D721Med (cell line): ENCODE results near the gene STK4.

ENCODE experiments used
- DNase-seq: peaks from one replicate; pipeline ENCODE4 v3.0.0; 2011; ENCODE audit warnings: low spot score; ENCODE audit not compliant: insufficient read length
- FAIRE-seq: peaks from 2 replicates; lab custom pipeline; 2011; peaks lifted over from hg19 to GRCh38; lab: Jason Lieb, UNC
- CTCF ChIP-seq: IDR thresholded peaks from 2 replicates; pipeline ENCODE4 v1.5.1; 2012; ENCODE audit warnings: mild to moderate bottlenecking, control low read depth; ENCODE audit not compliant: insufficient read depth; ENCODE audit errors: missing control alignments

Gene STK4

DNA sequence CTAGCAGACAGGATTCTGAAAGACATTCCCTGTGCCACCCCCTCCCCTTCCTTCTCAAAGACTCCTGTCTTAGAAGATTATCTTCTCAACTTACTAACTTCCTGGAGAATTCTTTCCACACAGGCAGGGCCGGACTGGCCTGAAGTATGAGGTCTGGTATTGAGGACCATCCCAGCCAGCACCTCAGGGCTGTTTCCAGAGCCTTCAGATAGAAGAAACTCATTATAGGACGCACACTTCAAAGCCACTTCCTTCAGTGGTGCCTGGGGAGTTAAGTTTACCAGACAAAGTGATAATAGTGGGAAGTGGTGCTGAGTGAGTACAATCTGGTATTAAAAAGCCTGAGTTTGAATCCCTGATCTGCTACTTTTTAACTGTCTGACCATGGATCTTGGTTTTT, 119.0 kb downstream of the STK4 start:
- FAIRE-seq, result no peak
- no peak for TF ChIP-seq CTCF
- no peak for DNase-seq

- FAIRE-seq, result no peak
- no peak for DNase-seq
- TF ChIP-seq CTCF, result no peak
Measured at GRCh38 chr20:45085867-45086266, 119.6 kb downstream of the STK4 start.

DNA sequence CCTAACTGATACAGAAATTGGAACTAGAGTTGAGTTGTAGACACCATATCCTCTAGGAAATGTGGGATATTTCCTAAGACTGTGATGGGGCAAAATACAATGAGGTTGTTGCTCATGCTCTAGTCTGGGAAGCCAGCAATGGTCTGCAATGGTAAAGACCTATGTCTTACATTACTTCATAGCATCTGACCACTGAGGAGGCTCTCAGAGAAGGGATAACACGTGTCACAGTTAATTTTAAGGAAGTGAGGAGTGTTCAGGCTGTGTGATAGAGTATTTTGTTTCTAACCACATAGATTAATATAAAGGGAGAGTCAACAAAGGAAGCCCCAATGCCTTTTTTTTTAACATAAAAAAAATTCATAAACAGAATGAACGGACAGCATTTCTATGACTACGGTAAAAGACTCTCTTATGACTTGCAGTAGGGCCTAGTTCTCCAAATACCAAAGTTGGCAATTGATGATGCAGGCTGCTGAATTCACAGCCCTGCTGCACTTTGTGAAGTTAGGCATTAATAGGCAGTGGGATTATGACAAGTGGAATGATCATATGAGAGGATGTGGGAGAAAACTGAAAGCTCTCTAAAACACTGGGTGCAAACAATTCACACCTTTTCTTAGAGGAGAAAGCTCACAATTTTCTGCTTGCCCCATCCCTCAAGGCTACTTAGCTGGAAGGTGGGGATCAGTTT, 120.9 kb downstream of the STK4 start:
- TF ChIP-seq CTCF, result no peak
- FAIRE-seq (no peak), DNase-seq (no peak)

DNA sequence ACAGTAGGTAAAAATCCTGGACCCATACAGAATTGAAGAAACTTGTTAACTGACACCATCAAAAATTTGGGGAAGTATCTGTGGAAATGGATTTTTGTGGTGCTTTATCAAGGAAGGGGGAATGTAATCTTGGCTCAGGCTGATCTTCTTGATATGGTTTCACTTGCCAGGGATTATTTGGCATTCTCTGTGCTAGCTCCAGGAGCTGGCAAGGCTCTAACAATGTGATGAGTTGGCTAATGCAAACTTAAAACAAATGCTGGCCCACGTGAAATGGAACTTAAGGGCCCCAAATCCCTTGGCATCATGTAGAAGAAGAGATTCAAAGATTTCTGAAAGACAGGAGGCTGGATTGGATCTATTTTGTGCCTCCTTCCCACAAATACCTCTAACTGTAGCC, 121.5 kb downstream of the STK4 start:
- no peak for DNase-seq
- TF ChIP-seq CTCF, result no peak
- FAIRE-seq, result no peak

DNA sequence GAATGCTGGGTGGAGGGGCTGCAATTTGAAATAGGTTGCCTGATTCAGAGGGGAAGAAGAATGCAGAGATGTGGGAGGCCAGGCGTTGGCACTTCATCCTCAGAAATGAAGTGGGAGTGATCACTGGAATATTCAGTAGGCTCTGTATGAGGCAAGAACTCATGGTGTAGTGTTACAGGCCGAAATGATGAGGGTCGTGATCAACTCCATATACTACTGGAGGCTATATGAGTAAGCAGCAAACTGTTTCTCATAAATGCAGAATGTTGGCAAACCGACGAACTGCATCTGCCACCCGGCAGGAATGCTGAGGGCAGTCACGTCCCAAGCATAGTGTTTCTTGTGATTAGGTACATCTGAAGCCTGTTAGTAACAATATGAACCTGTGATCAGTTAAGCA, 121.9 kb downstream of the STK4 start:
- FAIRE-seq (no peak), DNase-seq (no peak)

DNA sequence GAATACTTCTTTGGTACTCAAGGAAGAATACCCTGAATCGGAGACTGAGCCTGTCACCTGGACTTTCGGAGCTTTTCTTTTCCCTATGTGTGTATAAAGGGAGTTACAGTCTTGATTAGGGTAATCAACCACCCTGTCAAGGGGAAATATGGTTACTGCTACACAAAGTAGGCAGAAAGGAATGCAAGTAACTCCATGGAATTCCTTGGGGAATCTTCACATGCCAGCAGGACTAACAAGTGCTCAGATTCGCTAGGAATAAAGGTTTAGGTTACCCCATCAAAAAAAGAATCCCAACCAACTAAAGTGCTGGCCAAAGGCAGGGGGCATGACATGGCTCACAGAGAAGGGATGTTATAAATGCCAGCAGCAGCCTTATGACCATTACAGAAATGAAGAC, 124.2 kb downstream of the STK4 start:
- no peak for TF ChIP-seq CTCF
- FAIRE-seq, result no peak

More for the DNA sequence above, 121.9 kb downstream of the STK4 start:
- no peak for TF ChIP-seq CTCF

DNA sequence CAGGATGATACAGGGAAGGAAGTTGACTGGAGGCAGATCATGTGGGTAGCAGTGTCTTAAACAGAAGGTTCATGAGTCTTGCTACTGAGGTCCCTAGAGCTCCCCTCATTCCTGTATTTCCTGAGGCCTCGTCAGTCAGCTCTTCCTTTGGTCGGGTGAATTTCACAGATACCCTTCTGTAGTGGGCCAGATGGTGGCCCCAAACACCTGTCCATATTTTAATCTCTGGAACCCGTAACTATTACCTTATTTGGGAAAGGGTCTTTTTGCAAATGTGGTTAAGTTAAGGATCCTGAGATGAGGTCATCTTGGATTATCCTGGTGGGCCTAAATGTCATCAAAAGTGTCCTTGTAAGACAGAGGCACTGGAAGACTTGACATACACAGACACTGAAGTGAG, 125.1 kb downstream of the STK4 start:
- no peak for FAIRE-seq
- no peak for TF ChIP-seq CTCF
- DNase-seq, result no peak

More for the DNA sequence above, 124.2 kb downstream of the STK4 start:
- no peak for DNase-seq
